ENCODE data around the gene MPHOSPH9. TPM values are rescaled to one million over a fixed set of nuclear protein-coding genes. Genes with fewer than 3 reads are reported as not detected.

The MPHOSPH9 gene
- total RNA-seq, 4 donors from 2014 or later: 3.5 to 16.8 (median 9.8) TPM

DNA sequence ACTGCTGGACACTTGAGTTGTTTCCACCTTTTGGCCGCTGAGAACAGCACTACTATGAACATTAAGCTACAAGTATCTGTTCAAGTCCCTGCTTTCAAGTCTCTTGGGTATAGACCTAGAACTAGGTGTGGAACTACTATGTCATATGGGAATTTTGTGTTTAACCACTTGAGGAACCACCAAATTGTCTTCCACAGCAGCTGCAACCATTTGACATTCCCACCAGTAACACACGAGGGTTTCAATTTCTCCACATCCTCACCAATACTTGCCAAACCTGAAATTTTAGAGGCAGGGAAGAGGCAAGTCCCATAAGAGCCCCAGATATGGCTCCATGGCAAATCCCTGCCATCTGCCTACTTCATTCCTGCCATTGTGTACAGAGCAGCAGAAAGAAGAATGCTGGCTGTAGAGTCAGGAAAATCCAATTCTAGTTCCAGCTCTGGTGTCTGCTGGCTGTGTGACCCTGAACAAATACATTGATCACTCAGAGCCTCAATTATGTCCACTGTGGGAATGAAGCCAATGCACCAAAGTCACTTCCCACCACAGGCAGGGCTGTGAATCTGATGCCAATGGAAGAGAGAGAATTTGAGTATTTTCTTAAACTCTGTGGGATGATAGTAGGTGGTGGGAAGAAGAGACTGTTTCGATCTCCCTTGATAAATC lies 99.9 kb downstream of the MPHOSPH9 start:
- intact Hi-C loops (cut with DNase I; ENCODE audit: low total_unique reads): no loop called here
- H3K4me3 ChIP-seq (ENCODE audit: low read depth, poor library complexity, severe bottlenecking): no peak overlapping the region
- TF ChIP-seq CTCF (IDR thresholded peaks at IDR 0.05) (no peak), POLR2A (IDR thresholded peaks at IDR 0.05) (no peak)
- no peak for DNase-seq (ENCODE audit: low spot score in 2 of 2)
- 73 to 80% methylated on average over 3 of the region's 3 CpGs for WGBS, 2 donors

GRCh38 chr12:123131879-123132402 lies 101.0 kb downstream of the MPHOSPH9 start:
- DNase-seq (ENCODE audit: low spot score in 2 of 2): no peak
- WGBS, 2 donors: 44 to 59% methylated on average over 12 of the region's 12 CpGs
- TF ChIP-seq CTCF (IDR thresholded peaks at IDR 0.05) (no peak), POLR2A (IDR thresholded peaks at IDR 0.05) (no peak)
- H3K4me3 ChIP-seq (ENCODE audit: low read depth, poor library complexity, severe bottlenecking): no peak overlapping the region
- intact Hi-C loops (cut with DNase I; ENCODE audit: low total_unique reads): no loop called here

- no peak overlapping the region for H3K4me3 ChIP-seq (ENCODE audit: low read depth, poor library complexity, severe bottlenecking)
- DNase-seq (ENCODE audit: low spot score in 2 of 2): no peak
- no peak for TF ChIP-seq CTCF (IDR thresholded peaks at IDR 0.05)
- no peak for TF ChIP-seq POLR2A (IDR thresholded peaks at IDR 0.05)
- 38 to 45% methylated on average over 4 of the region's 4 CpGs for WGBS, 2 donors
- intact Hi-C loops (cut with DNase I; ENCODE audit: low total_unique reads): no loop called here
Measured at GRCh38 chr12:123131291-123131832, 101.6 kb downstream of the MPHOSPH9 start.

GRCh38 chr12:123129621-123130020 lies 103.3 kb downstream of the MPHOSPH9 start:
- WGBS, 2 donors: 57 to 67% methylated on average over 4 of the region's 4 CpGs
- intact Hi-C loops (cut with DNase I; ENCODE audit: low total_unique reads): no loop called here
- no peak for DNase-seq (ENCODE audit: low spot score in 2 of 2)
- TF ChIP-seq POLR2A (IDR thresholded peaks at IDR 0.05) (no peak), CTCF (IDR thresholded peaks at IDR 0.05) (no peak)
- H3K4me3 ChIP-seq (ENCODE audit: low read depth, poor library complexity, severe bottlenecking): no peak overlapping the region

- WGBS, 2 donors: 93 to 97% methylated on average over 6 of the region's 6 CpGs
- H3K4me3 ChIP-seq (ENCODE audit: low read depth, poor library complexity, severe bottlenecking): no peak overlapping the region
- intact Hi-C loops (cut with DNase I; ENCODE audit: low total_unique reads): no loop called here
- TF ChIP-seq CTCF (IDR thresholded peaks at IDR 0.05) (no peak), POLR2A (IDR thresholded peaks at IDR 0.05) (no peak)
- no peak for DNase-seq (ENCODE audit: low spot score in 2 of 2)
Measured at GRCh38 chr12:123127182-123127495, 105.8 kb downstream of the MPHOSPH9 start.

Measured in lower leg skin (tissue), 4 donors.